ENCODE data around the gene SLC2A4RG.

The SLC2A4RG gene

GRCh38 chr20:63754008-63754407 lies 14.4 kb downstream of the SLC2A4RG start:
- H3K4me3 ChIP-seq (ENCODE audit: low read depth, low read length), result no peak overlapping the region
- no peak for TF ChIP-seq CTCF (IDR thresholded peaks at IDR 0.05; ENCODE audit: borderline replicate concordance, insufficient read depth, low read depth, low read length)

- TF ChIP-seq CTCF (IDR thresholded peaks at IDR 0.05; ENCODE audit: borderline replicate concordance, insufficient read depth, low read depth, low read length), result no peak
- H3K4me3 ChIP-seq (ENCODE audit: low read depth, low read length), result no peak overlapping the region
Observed at GRCh38 chr20:63755933-63756647, 16.5 kb downstream of the SLC2A4RG start.

- TF ChIP-seq CTCF (IDR thresholded peaks at IDR 0.05; ENCODE audit: borderline replicate concordance, insufficient read depth, low read depth, low read length), result no peak
Observed at GRCh38 chr20:63756648-63756991, 17.0 kb downstream of the SLC2A4RG start.

GRCh38 chr20:63758152-63758551 lies 18.6 kb downstream of the SLC2A4RG start:
- TF ChIP-seq CTCF (IDR thresholded peaks at IDR 0.05; ENCODE audit: borderline replicate concordance, insufficient read depth, low read depth, low read length), result no peak
- H3K4me3 ChIP-seq (ENCODE audit: low read depth, low read length), result no peak overlapping the region

More at GRCh38 chr20:63756648-63756991, 17.0 kb downstream of the SLC2A4RG start:
- no peak overlapping the region for H3K4me3 ChIP-seq (ENCODE audit: low read depth, low read length)

GRCh38 chr20:63759377-63759901 lies 19.9 kb downstream of the SLC2A4RG start:
- no peak for TF ChIP-seq CTCF (IDR thresholded peaks at IDR 0.05; ENCODE audit: borderline replicate concordance, insufficient read depth, low read depth, low read length)
- no peak overlapping the region for H3K4me3 ChIP-seq (ENCODE audit: low read depth, low read length)

- TF ChIP-seq CTCF (IDR thresholded peaks at IDR 0.05; ENCODE audit: borderline replicate concordance, insufficient read depth, low read depth, low read length), result no peak
- no peak overlapping the region for H3K4me3 ChIP-seq (ENCODE audit: low read depth, low read length)
Observed at GRCh38 chr20:63765082-63765873, 25.7 kb downstream of the SLC2A4RG start.

Data from GM12875 (cell line).